HG02763 (cell line): ENCODE measurements around the gene SHOX.
"Not testable (repeated sequence)": the region's sequence is repeated elsewhere in the genome, so short reads cannot be mapped to it uniquely, and the experiment has no call there.

Source experiments
- ATAC-seq: cut with Tn5 transposase; IDR thresholded peaks from one replicate; pipeline ENCODE4 v1.9.1; 2021; ENCODE audit warnings: mild to moderate bottlenecking, moderate library complexity; ENCODE audit not compliant: unreplicated experiment

The SHOX gene

GRCh38 chrX:636981-637659 is 6.5 kb downstream of the SHOX start:
- ATAC-seq: no peak

- ATAC-seq: no peak
Measured at GRCh38 chrX:637660-638481, 7.3 kb downstream of the SHOX start.

- ATAC-seq: no peak
Measured at GRCh38 chrX:638482-639131, 8.0 kb downstream of the SHOX start.

- no peak for ATAC-seq
Measured at GRCh38 chrX:639151-639550, 8.6 kb downstream of the SHOX start.

- no peak for ATAC-seq
Measured at GRCh38 chrX:640641-641040, 10.1 kb downstream of the SHOX start.

- no peak for ATAC-seq
Measured at GRCh38 chrX:641671-642435, 11.3 kb downstream of the SHOX start.

- no peak for ATAC-seq
Measured at GRCh38 chrX:642436-643240, 12.0 kb downstream of the SHOX start.

GRCh38 chrX:643241-643595 is 12.6 kb downstream of the SHOX start:
- no peak for ATAC-seq

GRCh38 chrX:643911-644303 is 13.3 kb downstream of the SHOX start:
- no peak for ATAC-seq

GRCh38 chrX:644304-645281 is 14.0 kb downstream of the SHOX start:
- ATAC-seq: no peak

GRCh38 chrX:646228-646495 is 15.6 kb downstream of the SHOX start:
- ATAC-seq: no peak

GRCh38 chrX:646796-647195 is 16.2 kb downstream of the SHOX start:
- no peak for ATAC-seq

- no peak for ATAC-seq
Measured at GRCh38 chrX:649166-649565, 18.6 kb downstream of the SHOX start.

GRCh38 chrX:650324-650723 is 19.7 kb downstream of the SHOX start:
- ATAC-seq: no peak

- ATAC-seq: no peak
Measured at GRCh38 chrX:650811-651210, 20.2 kb downstream of the SHOX start.

- not testable (repeated sequence) for ATAC-seq
Measured at GRCh38 chrX:651922-652321, 21.3 kb downstream of the SHOX start.

- no peak for ATAC-seq
Measured at GRCh38 chrX:652341-652741, 21.8 kb downstream of the SHOX start.

- ATAC-seq: no peak
Measured at GRCh38 chrX:653306-653705, 22.7 kb downstream of the SHOX start.

GRCh38 chrX:661154-661553 is 30.6 kb downstream of the SHOX start:
- ATAC-seq: no peak

- ATAC-seq: no peak
Measured at GRCh38 chrX:662126-662525, 31.5 kb downstream of the SHOX start.
